Right lobe of liver (tissue), 6 donors: Measurements from ENCODE around the gene DHFR2. TPM values are rescaled to one million over a fixed set of nuclear protein-coding genes. Genes with fewer than 3 reads are reported as not detected.

Source experiments
- ATAC-seq, 4 donors: fragments of 200-7000 bp; cut with Tn5 transposase; one replicate each; pipeline ENCODE4 v1.9.1; 2020; ENCODE audit warnings: mild to moderate bottlenecking in 4 of 4, moderate library complexity in 4 of 4
- DNase-seq, 3 donors: peaks; one replicate each; pipeline ENCODE4 v3.0.0-alpha.2; 2020
- H3K27ac ChIP-seq, 3 donors: fragments of 200-600 bp; one replicate each; pipeline ENCODE4 v1.8.0; 2022
- H3K27me3 ChIP-seq, 2 donors: fragments of 200-600 bp; one replicate each; pipeline ENCODE4 v1.8.0; 2022
- H3K36me3 ChIP-seq, 4 donors: fragments of 200-600 bp; sonication (generic) in 1 of 4; one replicate each; pipeline versions ENCODE4 v1.5.1 to v1.8.0; 2017 to 2022; ENCODE audit warnings: control low read depth in 1 of 4
- H3K4me1 ChIP-seq, 4 donors: fragments of 200-600 bp; sonication (generic) in 1 of 4; one replicate each; pipeline versions ENCODE4 v1.5.1 to v1.8.0; 2017 to 2022; ENCODE audit warnings: control low read depth in 1 of 4
- H3K4me3 ChIP-seq, 3 donors: fragments of 200-600 bp; one replicate each; pipeline ENCODE4 v1.8.0; 2022
- H3K9me3 ChIP-seq, 4 donors: fragments of 200-600 bp; sonication (generic) in 1 of 4; one replicate each; pipeline versions ENCODE4 v1.5.1 to v1.8.0; 2017 to 2022; ENCODE audit warnings: control low read depth in 1 of 4
- POLR2A ChIP-seq: fragments of 450-650 bp; IDR thresholded peaks from one replicate; pipeline ENCODE4 v1.6.1; 2017; ENCODE audit warnings: antibody characterized with exemption, mild to moderate bottlenecking
- WGBS: methylation state at CpG from one replicate; pipeline ENCODE4 v1.1.6; 2018; ENCODE audit warnings: low coverage, low lambda C conversion rate; ENCODE audit not compliant: insufficient coverage; ENCODE audit errors: missing lambda C conversion rate; 5-methylcytosine and 5-hydroxymethylcytosine counted together
- intact Hi-C, 2 donors: fragments of 100-400 bp; cut with DNase I; formaldehyde crosslinking; loops; one replicate each; pipeline versions ENCODE4 v1.11.2 to v1.14.1; 2022
- total RNA-seq, 6 experiments: library from RNA; depleted of rRNA in 2 of 6; stranded (reverse); fragments of >200 nt in 2 of 6; fragmentation: NEBNext Ultra II Directional in 3 of 6; extraction: Animal tissue kit (Norgen Biotek cat#: 25700) in 3 of 6; gene quantifications; one replicate each; pipeline versions ENCODE4 v1.1.0 to v1.2.4, GENCODE V29; 2016 to 2023
- TF ChIP-seq, protein P1 (sequence below), 4 donors: fragments of 200-600 bp in 3 of 4; fragments of 450-650 bp in 1 of 4; IDR thresholded peaks; one replicate each; pipeline versions ENCODE4 v1.5.1 to v1.8.0; 2016 to 2022; ENCODE audit warnings: antibody characterized with exemption in 4 of 4, mild to moderate bottlenecking in 2 of 4
- donor health status: DM: no; HTN: yes; CAD: no.
- donor health status: DM: no; HTN: no; CAD: no.
- donor health status: DM: no; HTN: no; CAD: no.
- donor health status: DM: no; HTN: yes; CAD: no.
- donor health status: DM: no; HTN: yes; CAD: no.

The DHFR2 gene
- total RNA-seq, 6 experiments from 2014 or later = 3.3 to 5.7 (median 4.1) TPM

DNA sequence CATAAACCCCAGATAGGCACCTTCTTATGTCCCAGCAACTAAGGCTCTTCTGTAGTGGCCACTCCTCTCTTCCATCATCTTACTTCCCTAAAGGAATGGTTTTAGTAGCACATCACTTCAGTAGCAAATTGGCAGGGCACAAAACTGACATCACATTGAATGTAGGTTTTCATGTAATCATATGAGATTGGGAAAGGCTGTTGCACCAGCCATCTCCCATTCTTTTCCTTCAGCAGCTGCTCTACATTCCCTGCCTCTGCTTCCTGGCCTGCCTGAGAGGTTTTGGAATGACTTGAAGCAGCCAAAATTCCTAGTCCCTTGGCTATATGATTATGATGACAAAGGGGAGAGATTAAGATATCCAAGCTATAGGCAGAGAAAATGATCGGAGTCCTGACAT, 36.6 kb upstream of the DHFR2 start:
- Histone ChIP-seq H3K4me3 (no peak overlapping the region), H3K4me1 (no peaks in the 10 kb centered on the region), H3K9me3 (no peaks in the 10 kb centered on the region), H3K27me3 (no peaks in the 10 kb centered on the region), H3K36me3 (peaks cover 0 to 10% (median 3%) of the 10 kb centered on the region in 4 donors), H3K27ac (no peak overlapping the region)
- TF ChIP-seq, protein P1, sequence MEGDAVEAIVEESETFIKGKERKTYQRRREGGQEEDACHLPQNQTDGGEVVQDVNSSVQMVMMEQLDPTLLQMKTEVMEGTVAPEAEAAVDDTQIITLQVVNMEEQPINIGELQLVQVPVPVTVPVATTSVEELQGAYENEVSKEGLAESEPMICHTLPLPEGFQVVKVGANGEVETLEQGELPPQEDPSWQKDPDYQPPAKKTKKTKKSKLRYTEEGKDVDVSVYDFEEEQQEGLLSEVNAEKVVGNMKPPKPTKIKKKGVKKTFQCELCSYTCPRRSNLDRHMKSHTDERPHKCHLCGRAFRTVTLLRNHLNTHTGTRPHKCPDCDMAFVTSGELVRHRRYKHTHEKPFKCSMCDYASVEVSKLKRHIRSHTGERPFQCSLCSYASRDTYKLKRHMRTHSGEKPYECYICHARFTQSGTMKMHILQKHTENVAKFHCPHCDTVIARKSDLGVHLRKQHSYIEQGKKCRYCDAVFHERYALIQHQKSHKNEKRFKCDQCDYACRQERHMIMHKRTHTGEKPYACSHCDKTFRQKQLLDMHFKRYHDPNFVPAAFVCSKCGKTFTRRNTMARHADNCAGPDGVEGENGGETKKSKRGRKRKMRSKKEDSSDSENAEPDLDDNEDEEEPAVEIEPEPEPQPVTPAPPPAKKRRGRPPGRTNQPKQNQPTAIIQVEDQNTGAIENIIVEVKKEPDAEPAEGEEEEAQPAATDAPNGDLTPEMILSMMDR (IDR thresholded peaks at IDR 0.05) = no peak
- intact Hi-C loops = no loop called here
- ATAC-seq (no peak), DNase-seq (no peak)
- 82% methylated on average over 1 of the region's 1 CpG for WGBS

DNA sequence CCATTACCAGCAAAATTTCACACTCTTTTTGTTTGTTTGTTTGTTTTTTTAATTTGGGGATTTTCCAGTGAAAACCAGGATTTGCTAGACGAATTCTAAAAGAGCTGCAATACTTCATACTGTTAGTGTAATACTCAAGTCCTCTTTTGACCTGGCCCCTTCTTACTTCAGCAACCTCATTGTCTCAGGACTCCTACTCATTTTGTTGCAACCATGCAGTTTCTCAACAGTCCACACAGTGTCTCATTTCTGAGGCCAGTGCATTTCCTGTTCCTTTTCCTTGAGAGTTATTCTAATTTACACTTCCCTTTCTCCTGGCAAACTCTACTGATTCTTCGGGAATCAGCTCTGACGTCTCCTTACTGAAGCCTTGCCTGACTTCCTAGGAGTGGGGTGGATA, 35.7 kb upstream of the DHFR2 start:
- Histone ChIP-seq H3K9me3 (no peaks in the 10 kb centered on the region), H3K4me1 (no peaks in the 10 kb centered on the region), H3K27me3 (no peaks in the 10 kb centered on the region), H3K36me3 (peaks cover 0 to 7% (median 3%) of the 10 kb centered on the region in 4 donors), H3K27ac (no peak overlapping the region), H3K4me3 (no peak overlapping the region)
- ATAC-seq (peak; percentile 30 to 59 (median 42)), DNase-seq (no peak)
- TF ChIP-seq, protein P1 (IDR thresholded peaks at IDR 0.05) = peak in 1 of 4 donors; percentile 5
- TF ChIP-seq POLR2A = no peak
- intact Hi-C loops = no loop called here
- WGBS = 60% methylated on average over 3 of the region's 3 CpGs

DNA sequence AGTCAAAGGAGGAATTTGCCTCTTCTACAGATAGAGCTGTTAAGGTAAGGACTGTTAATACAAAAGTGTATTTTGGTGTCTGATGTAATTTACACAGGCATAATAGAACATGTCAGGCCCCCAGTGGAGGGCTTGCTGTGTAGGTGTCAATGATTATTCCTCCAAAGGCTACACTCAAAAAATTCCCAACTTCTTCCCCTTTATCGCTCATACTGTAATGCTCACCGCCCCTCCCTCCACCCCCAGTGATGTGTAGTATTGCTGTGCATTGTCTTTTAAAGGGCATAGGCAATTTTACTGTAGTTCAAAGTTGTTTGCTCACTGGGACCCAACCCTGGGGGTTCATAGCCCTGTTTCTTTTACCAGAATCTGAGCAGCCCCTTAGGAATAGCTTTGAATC, 32.4 kb upstream of the DHFR2 start:
- TF ChIP-seq, protein P1 (IDR thresholded peaks at IDR 0.05) = no peak
- no peak for TF ChIP-seq POLR2A
- intact Hi-C loops = no loop called here
- no peaks in the 10 kb centered on the region for H3K4me1 ChIP-seq
- no peaks in the 10 kb centered on the region for H3K9me3 ChIP-seq
- DNase-seq = no peak
- no peak for ATAC-seq
- no peak overlapping the region for H3K4me3 ChIP-seq
- peaks cover 0 to 7% (median 0%) of the 10 kb centered on the region in 4 donors for H3K36me3 ChIP-seq
- H3K27me3 ChIP-seq = no peaks in the 10 kb centered on the region
- H3K27ac ChIP-seq = no peak overlapping the region
- 100% methylated on average over 1 of the region's 2 CpGs for WGBS

DNA sequence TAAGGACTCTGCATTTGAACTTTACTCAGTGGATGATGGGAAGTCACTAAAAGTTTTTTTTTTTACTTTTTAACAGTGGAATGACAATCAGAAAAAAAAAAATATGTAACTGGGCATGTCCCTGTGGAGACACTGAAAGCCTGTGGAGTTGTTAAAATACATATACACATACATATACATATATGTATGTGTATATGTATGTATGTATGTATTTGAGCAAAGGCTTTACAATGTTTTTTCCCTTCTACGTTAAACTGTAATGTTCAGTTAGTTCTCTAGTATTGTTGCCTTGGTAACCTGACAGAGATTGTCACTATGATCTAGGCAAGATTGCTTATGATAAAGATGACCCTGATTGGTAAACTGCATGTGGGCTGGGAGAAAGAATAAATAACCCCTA, 30.4 kb upstream of the DHFR2 start:
- no peak for TF ChIP-seq POLR2A
- TF ChIP-seq, protein P1 (IDR thresholded peaks at IDR 0.05) = no peak

DNA sequence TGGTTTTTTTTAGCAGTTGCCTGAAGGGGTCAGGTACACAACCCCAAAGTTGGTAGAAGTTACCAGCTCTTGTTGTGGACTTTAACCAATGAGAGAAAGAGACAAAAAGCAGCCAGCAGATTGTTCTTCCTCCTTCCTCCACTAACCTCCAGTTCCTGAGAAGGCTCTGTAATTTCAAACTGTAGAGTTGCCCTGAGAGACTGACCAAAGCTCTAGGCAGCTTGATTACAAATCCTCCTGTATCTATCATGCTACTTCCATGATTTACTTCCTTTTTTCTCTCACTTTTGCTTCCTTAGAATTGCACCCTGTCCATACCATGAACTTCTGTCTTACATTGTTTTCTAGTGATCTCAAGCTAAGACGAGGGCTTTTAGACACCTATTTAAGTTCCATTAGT, 29.4 kb upstream of the DHFR2 start:
- H3K36me3 ChIP-seq = peaks cover 0 to 7% (median 0%) of the 10 kb centered on the region in 4 donors
- DNase-seq = no peak
- TF ChIP-seq, protein P1 (IDR thresholded peaks at IDR 0.05) = no peak
- TF ChIP-seq POLR2A = no peak
- H3K27ac ChIP-seq = no peak overlapping the region
- no peak overlapping the region for H3K4me3 ChIP-seq
- H3K9me3 ChIP-seq = no peaks in the 10 kb centered on the region
- ATAC-seq = no peak
- no peaks in the 10 kb centered on the region for H3K4me1 ChIP-seq
- H3K27me3 ChIP-seq = no peaks in the 10 kb centered on the region
- intact Hi-C loops = no loop called here
- WGBS = 85% methylated on average over 1 of the region's 1 CpG

More for the DNA sequence above, 30.4 kb upstream of the DHFR2 start:
- Histone ChIP-seq H3K4me1 (no peaks in the 10 kb centered on the region), H3K36me3 (peaks cover 0 to 7% (median 0%) of the 10 kb centered on the region in 4 donors), H3K9me3 (no peaks in the 10 kb centered on the region), H3K27me3 (no peaks in the 10 kb centered on the region), H3K27ac (no peak overlapping the region), H3K4me3 (no peak overlapping the region)
- WGBS = 94% methylated on average over 1 of the region's 1 CpG
- ATAC-seq (no peak), DNase-seq (no peak)
- intact Hi-C loops = no loop called here
